ENCODE data around the gene SPSB4.

The SPSB4 gene

DNA sequence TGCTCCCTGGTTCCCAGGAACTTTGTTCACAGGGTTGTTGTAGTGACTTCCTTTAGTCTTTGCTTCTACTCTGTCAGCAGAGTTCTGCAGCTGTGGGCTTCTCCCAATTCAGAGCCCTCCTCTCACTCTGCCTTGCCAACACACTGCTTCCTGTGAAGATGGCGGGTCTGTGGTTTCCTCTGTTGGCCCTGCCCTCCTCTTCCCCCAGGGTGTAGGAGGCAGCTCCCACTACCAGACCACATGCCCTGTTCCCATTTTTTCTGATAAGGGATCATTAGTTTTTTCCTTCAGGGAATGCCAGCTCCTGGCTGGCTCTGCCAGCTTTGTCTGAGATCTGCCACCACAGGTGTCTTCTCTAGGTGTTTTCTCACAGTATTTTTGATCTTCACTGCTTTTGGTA, 12.7 kb downstream of the SPSB4 start:
- H3K18ac ChIP-seq (ENCODE audit: low read length): peak overlapping the region; percentile 21
- WGBS, 2 donors (ENCODE audit: extremely low coverage in 2 of 2, insufficient read length in 2 of 2, insufficient replicate concordance in 1 of 2): no CpG with 5 or more reads among the region's 1 CpG
- DNase-seq (ENCODE audit: low spot score): no peak
- peaks cover 4 to 86% of the 10 kb centered on the region in 2 donors for H3K36me3 ChIP-seq (replicated peaks in 1 of 2; ENCODE audit: control insufficient read depth in 2 of 2, insufficient read depth in 2 of 2, low read length in 2 of 2)
- peaks cover 2 to 18% of the 10 kb centered on the region in 2 donors for H3K9me3 ChIP-seq (replicated peaks in 1 of 2; ENCODE audit: control insufficient read depth in 2 of 2, insufficient read depth in 1 of 2, low read depth in 1 of 2, low read length in 2 of 2)
- H2BK5ac ChIP-seq (ENCODE audit: low read length): no peak overlapping the region
- H2AFZ ChIP-seq (ENCODE audit: low read length): no peak overlapping the region
- peaks cover 2 to 10% of the 10 kb centered on the region in 2 donors for H3K4me1 ChIP-seq (ENCODE audit: control insufficient read depth in 2 of 2, insufficient read depth in 1 of 2, low read depth in 1 of 2, low read length in 2 of 2)
- H2BK120ac ChIP-seq (ENCODE audit: low read depth, low read length): no peak overlapping the region
- H3K23ac ChIP-seq (ENCODE audit: low read depth, low read length, poor library complexity): no peak overlapping the region
- H3K4ac ChIP-seq (ENCODE audit: low read length): no peak overlapping the region
- no peaks in the 10 kb centered on the region for H3K27me3 ChIP-seq (ENCODE audit: control insufficient read depth in 3 of 3, insufficient read depth in 3 of 3, low read depth in 1 of 3, low read length in 3 of 3)
- no peak overlapping the region for H2BK12ac ChIP-seq (ENCODE audit: low read length)
- no peak overlapping the region for H4K8ac ChIP-seq (ENCODE audit: low read depth, low read length)
- H3K4me3 ChIP-seq (ENCODE audit: low read length in 2 of 2): no peak overlapping the region
- H2BK15ac ChIP-seq (ENCODE audit: low read length): no peak overlapping the region
- H3K9ac ChIP-seq (ENCODE audit: low read depth, low read length, poor library complexity): no peak overlapping the region
- H2AK5ac ChIP-seq (ENCODE audit: low read depth, low read length): no peak overlapping the region
- H3K4me2 ChIP-seq (ENCODE audit: insufficient read depth, low read length, poor library complexity, severe bottlenecking): no peak overlapping the region
- H3K27ac ChIP-seq (replicated peaks; ENCODE audit: low read length): no peak overlapping the region
- H4K91ac ChIP-seq (ENCODE audit: low read depth, low read length, poor library complexity): no peak overlapping the region
- H3K79me1 ChIP-seq (ENCODE audit: low read depth, low read length): no peaks in the 10 kb centered on the region
- H3K14ac ChIP-seq (ENCODE audit: low read length): no peak overlapping the region

DNA sequence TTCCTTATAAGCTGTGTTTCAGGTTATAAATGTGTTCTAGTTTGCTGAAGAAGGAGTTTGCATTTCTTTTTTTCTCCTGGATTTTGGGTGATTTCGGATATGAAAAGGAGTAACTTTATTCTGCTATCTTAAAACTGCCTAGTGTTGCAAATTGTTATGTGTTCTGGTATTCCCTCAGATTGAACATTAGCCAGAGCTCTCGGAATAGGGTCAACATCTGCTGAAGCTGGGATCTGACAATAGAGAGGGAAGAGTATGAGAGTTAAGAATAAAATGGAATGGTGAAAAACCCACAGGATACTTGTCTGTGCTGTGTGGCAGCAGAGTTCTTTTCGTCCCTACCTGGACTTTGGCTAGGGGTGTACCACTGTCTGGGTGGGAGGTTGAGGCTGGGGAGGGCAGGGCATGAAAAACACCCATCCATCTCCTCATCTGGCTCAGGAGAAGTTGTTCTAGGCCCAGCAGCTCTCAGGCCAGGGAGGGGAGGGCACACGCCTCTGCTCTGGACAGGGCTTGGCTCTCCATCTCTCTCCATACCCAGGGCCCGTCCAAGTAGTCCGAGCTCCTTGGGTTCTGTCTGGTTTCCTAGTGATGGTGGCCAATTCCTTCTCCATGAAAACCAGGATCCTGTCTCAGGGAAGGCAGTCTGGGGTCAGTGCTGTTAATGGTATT, 13.2 kb downstream of the SPSB4 start:
- Histone ChIP-seq H3K4me1 (ENCODE audit: control insufficient read depth in 2 of 2, insufficient read depth in 1 of 2, low read depth in 1 of 2, low read length in 2 of 2) (peaks cover 2 to 11% of the 10 kb centered on the region in 2 donors), H3K23ac (ENCODE audit: low read depth, low read length, poor library complexity) (no peak overlapping the region), H3K79me1 (ENCODE audit: low read depth, low read length) (no peaks in the 10 kb centered on the region), H4K8ac (ENCODE audit: low read depth, low read length) (no peak overlapping the region), H3K4ac (ENCODE audit: low read length) (no peak overlapping the region), H3K4me2 (ENCODE audit: insufficient read depth, low read length, poor library complexity, severe bottlenecking) (no peak overlapping the region), H3K18ac (ENCODE audit: low read length) (no peak overlapping the region), H2AK5ac (ENCODE audit: low read depth, low read length) (no peak overlapping the region), H3K9me3 (replicated peaks in 1 of 2; ENCODE audit: control insufficient read depth in 2 of 2, insufficient read depth in 1 of 2, low read depth in 1 of 2, low read length in 2 of 2) (peaks cover 0 to 12% of the 10 kb centered on the region in 2 donors), H3K14ac (ENCODE audit: low read length) (no peak overlapping the region), H2BK12ac (ENCODE audit: low read length) (no peak overlapping the region), H3K4me3 (ENCODE audit: low read length in 2 of 2) (no peak overlapping the region), H3K9ac (ENCODE audit: low read depth, low read length, poor library complexity) (no peak overlapping the region), H2BK5ac (ENCODE audit: low read length) (no peak overlapping the region), H2BK120ac (ENCODE audit: low read depth, low read length) (no peak overlapping the region), H2AFZ (ENCODE audit: low read length) (no peak overlapping the region), H4K91ac (ENCODE audit: low read depth, low read length, poor library complexity) (no peak overlapping the region), H3K36me3 (replicated peaks in 1 of 2; ENCODE audit: control insufficient read depth in 2 of 2, insufficient read depth in 2 of 2, low read length in 2 of 2) (peaks cover 4 to 86% of the 10 kb centered on the region in 2 donors), H3K27ac (replicated peaks; ENCODE audit: low read length) (no peak overlapping the region), H3K27me3 (ENCODE audit: control insufficient read depth in 3 of 3, insufficient read depth in 3 of 3, low read depth in 1 of 3, low read length in 3 of 3) (no peaks in the 10 kb centered on the region), H2BK15ac (ENCODE audit: low read length) (no peak overlapping the region)
- no peak for DNase-seq (ENCODE audit: low spot score)
- WGBS, 2 donors (ENCODE audit: extremely low coverage in 2 of 2, insufficient read length in 2 of 2, insufficient replicate concordance in 1 of 2): no CpG with 5 or more reads among the region's 6 CpGs

DNA sequence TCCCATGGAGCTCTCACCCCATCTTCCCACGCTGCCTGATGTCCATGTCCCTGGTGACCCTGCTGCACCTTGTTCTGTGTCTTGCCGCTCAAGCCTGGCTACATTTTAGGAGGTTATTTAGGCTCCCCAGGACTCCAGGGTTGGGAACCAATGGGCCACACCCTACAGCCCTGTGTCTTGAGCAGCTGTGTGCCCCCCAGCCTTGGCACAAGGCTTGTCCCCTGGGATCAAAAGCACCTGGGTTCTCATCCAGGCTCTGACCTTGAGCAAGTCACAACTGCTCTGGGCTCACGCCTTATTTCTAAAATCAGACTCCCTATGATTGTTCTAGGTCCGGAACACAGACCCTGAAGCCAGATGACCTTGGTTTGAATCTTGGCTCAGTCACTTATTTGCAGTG, 14.1 kb downstream of the SPSB4 start:
- Histone ChIP-seq H3K27me3 (ENCODE audit: control insufficient read depth in 3 of 3, insufficient read depth in 3 of 3, low read depth in 1 of 3, low read length in 3 of 3) (no peaks in the 10 kb centered on the region), H3K14ac (ENCODE audit: low read length) (no peak overlapping the region), H3K4me3 (ENCODE audit: low read length in 2 of 2) (no peak overlapping the region), H3K79me1 (ENCODE audit: low read depth, low read length) (no peaks in the 10 kb centered on the region), H2BK5ac (ENCODE audit: low read length) (no peak overlapping the region), H3K27ac (replicated peaks; ENCODE audit: low read length) (no peak overlapping the region), H3K36me3 (replicated peaks in 1 of 2; ENCODE audit: control insufficient read depth in 2 of 2, insufficient read depth in 2 of 2, low read length in 2 of 2) (peaks cover 3 to 86% of the 10 kb centered on the region in 2 donors), H3K23ac (ENCODE audit: low read depth, low read length, poor library complexity) (no peak overlapping the region), H3K18ac (ENCODE audit: low read length) (peak overlapping the region; percentile 70), H4K8ac (ENCODE audit: low read depth, low read length) (no peak overlapping the region), H3K4me2 (ENCODE audit: insufficient read depth, low read length, poor library complexity, severe bottlenecking) (no peak overlapping the region), H2BK12ac (ENCODE audit: low read length) (no peak overlapping the region), H3K4ac (ENCODE audit: low read length) (no peak overlapping the region), H2AFZ (ENCODE audit: low read length) (no peak overlapping the region), H2BK120ac (ENCODE audit: low read depth, low read length) (no peak overlapping the region), H3K4me1 (ENCODE audit: control insufficient read depth in 2 of 2, insufficient read depth in 1 of 2, low read depth in 1 of 2, low read length in 2 of 2) (peaks cover 2 to 19% of the 10 kb centered on the region in 2 donors), H4K91ac (ENCODE audit: low read depth, low read length, poor library complexity) (no peak overlapping the region), H2AK5ac (ENCODE audit: low read depth, low read length) (peak overlapping the region; percentile 43), H2BK15ac (ENCODE audit: low read length) (no peak overlapping the region), H3K9me3 (replicated peaks in 1 of 2; ENCODE audit: control insufficient read depth in 2 of 2, insufficient read depth in 1 of 2, low read depth in 1 of 2, low read length in 2 of 2) (peaks cover 0 to 8% of the 10 kb centered on the region in 2 donors), H3K9ac (ENCODE audit: low read depth, low read length, poor library complexity) (no peak overlapping the region)
- no CpG with 5 or more reads among the region's 4 CpGs for WGBS, 2 donors (ENCODE audit: extremely low coverage in 2 of 2, insufficient read length in 2 of 2, insufficient replicate concordance in 1 of 2)
- no peak for DNase-seq (ENCODE audit: low spot score)

DNA sequence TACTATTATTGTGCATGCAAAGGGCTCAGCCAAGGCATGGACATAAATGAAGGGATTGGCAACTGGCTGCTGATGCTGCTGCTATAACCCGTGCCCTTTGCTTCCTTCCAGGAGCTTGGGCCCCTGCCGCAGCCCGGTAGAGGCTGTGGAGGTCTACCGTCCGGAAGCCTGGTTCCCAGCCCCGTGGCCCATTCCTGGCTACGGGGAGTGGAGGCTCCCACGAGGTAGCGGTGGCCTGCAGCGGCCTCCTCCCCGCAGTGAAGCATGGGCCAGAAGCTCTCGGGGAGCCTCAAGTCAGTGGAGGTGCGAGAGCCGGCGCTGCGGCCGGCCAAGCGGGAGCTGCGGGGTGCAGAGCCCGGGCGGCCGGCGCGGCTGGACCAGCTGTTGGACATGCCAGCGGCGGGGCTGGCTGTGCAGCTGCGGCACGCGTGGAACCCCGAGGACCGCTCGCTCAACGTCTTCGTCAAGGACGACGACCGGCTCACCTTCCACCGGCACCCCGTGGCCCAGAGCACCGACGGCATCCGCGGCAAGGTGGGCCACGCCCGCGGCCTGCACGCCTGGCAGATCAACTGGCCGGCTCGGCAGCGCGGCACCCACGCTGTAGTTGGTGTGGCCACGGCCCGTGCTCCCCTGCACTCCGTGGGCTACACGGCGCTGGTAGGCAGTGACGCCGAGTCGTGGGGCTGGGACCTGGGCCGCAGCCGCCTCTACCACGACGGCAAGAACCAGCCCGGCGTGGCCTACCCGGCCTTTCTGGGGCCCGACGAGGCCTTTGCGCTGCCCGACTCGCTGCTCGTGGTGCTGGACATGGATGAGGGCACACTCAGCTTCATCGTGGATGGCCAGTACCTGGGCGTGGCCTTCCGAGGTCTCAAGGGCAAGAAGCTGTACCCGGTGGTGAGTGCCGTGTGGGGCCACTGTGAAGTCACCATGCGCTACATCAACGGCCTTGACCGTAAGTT, 15.0 kb downstream of the SPSB4 start:
- Histone ChIP-seq H2AK5ac (ENCODE audit: low read depth, low read length) (no peak overlapping the region), H2BK12ac (ENCODE audit: low read length) (no peak overlapping the region), H3K23ac (ENCODE audit: low read depth, low read length, poor library complexity) (peak overlapping the region; percentile 48), H3K27me3 (ENCODE audit: control insufficient read depth in 3 of 3, insufficient read depth in 3 of 3, low read depth in 1 of 3, low read length in 3 of 3) (no peaks in the 10 kb centered on the region), H4K91ac (ENCODE audit: low read depth, low read length, poor library complexity) (no peak overlapping the region), H4K8ac (ENCODE audit: low read depth, low read length) (no peak overlapping the region), H3K9me3 (replicated peaks in 1 of 2; ENCODE audit: control insufficient read depth in 2 of 2, insufficient read depth in 1 of 2, low read depth in 1 of 2, low read length in 2 of 2) (peaks cover 0 to 8% of the 10 kb centered on the region in 2 donors), H3K9ac (ENCODE audit: low read depth, low read length, poor library complexity) (no peak overlapping the region), H3K4me3 (ENCODE audit: low read length in 2 of 2) (no peak overlapping the region), H2AFZ (ENCODE audit: low read length) (no peak overlapping the region), H3K4ac (ENCODE audit: low read length) (no peak overlapping the region), H3K36me3 (replicated peaks in 1 of 2; ENCODE audit: control insufficient read depth in 2 of 2, insufficient read depth in 2 of 2, low read length in 2 of 2) (peaks cover 3 to 89% of the 10 kb centered on the region in 2 donors), H3K4me1 (ENCODE audit: control insufficient read depth in 2 of 2, insufficient read depth in 1 of 2, low read depth in 1 of 2, low read length in 2 of 2) (peaks cover 7 to 23% of the 10 kb centered on the region in 2 donors), H3K18ac (ENCODE audit: low read length) (peak overlapping the region; percentile 73), H3K79me1 (ENCODE audit: low read depth, low read length) (no peaks in the 10 kb centered on the region), H3K14ac (ENCODE audit: low read length) (peak overlapping the region; percentile 67), H2BK15ac (ENCODE audit: low read length) (no peak overlapping the region), H3K4me2 (ENCODE audit: insufficient read depth, low read length, poor library complexity, severe bottlenecking) (no peak overlapping the region), H3K27ac (replicated peaks; ENCODE audit: low read length) (no peak overlapping the region), H2BK5ac (ENCODE audit: low read length) (no peak overlapping the region), H2BK120ac (ENCODE audit: low read depth, low read length) (no peak overlapping the region)
- no peak for DNase-seq (ENCODE audit: low spot score)
- WGBS, 2 donors (ENCODE audit: extremely low coverage in 2 of 2, insufficient read length in 2 of 2, insufficient replicate concordance in 1 of 2): no CpG with 5 or more reads among the region's 81 CpGs

All from neuronal stem cell (in vitro differentiated cells).